ENCODE data around the gene PTK6.

The PTK6 gene

GRCh38 chr20:63554361-63555278, 17.4 kb upstream of the PTK6 start:
- Histone ChIP-seq H3K36me3 (ENCODE audit: insufficient read depth, low read length) (peaks cover 5% of the 10 kb centered on the region; the same call in 1 of the 2 replicates), H3K27ac (ENCODE audit: low read depth, low read length) (no peak overlapping the region), H3K4me3 (ENCODE audit: low read depth, low read length) (peak overlapping the region; percentile 70), H3K79me2 (ENCODE audit: control insufficient read depth, insufficient read depth, low read length, unreplicated experiment) (no peaks in the 10 kb centered on the region), H2AFZ (ENCODE audit: low read length, unreplicated experiment) (no peak overlapping the region), H3K4me1 (ENCODE audit: control insufficient read depth, insufficient read depth, low read length, unreplicated experiment) (peaks cover 3% of the 10 kb centered on the region), H3K27me3 (ENCODE audit: insufficient read depth, low read length) (no peaks in the 10 kb centered on the region)

GRCh38 chr20:63553933-63554290, 16.7 kb upstream of the PTK6 start, which contains the start of gene FNDC11:
Gene FNDC11 (plus strand): TSS chr20:63554159. CDS start chr20:63555664, 1,505 bp downstream.
- H2AFZ ChIP-seq (ENCODE audit: low read length, unreplicated experiment): no peak within 1 kb of the TSS
- no peaks in the 10 kb centered on the region for H3K79me2 ChIP-seq (ENCODE audit: control insufficient read depth, insufficient read depth, low read length, unreplicated experiment)
- no peak within 1 kb of the TSS for H3K27ac ChIP-seq (ENCODE audit: low read depth, low read length)
- peak within 1 kb of the TSS; percentile 70 for H3K4me3 ChIP-seq (ENCODE audit: low read depth, low read length)
- H3K4me1 ChIP-seq (ENCODE audit: control insufficient read depth, insufficient read depth, low read length, unreplicated experiment): peaks cover 3% of the 10 kb centered on the region
- no peaks in the 10 kb centered on the region for H3K27me3 ChIP-seq (ENCODE audit: insufficient read depth, low read length)
- peaks cover 5% of the 10 kb centered on the region; the same call in 1 of the 2 replicates for H3K36me3 ChIP-seq (ENCODE audit: insufficient read depth, low read length)

GRCh38 chr20:63553251-63553932, 16.2 kb upstream of the PTK6 start:
- no peaks in the 10 kb centered on the region for H3K79me2 ChIP-seq (ENCODE audit: control insufficient read depth, insufficient read depth, low read length, unreplicated experiment)
- no peaks in the 10 kb centered on the region for H3K36me3 ChIP-seq (ENCODE audit: insufficient read depth, low read length)
- no peaks in the 10 kb centered on the region for H3K27me3 ChIP-seq (ENCODE audit: insufficient read depth, low read length)
- H3K4me3 ChIP-seq (ENCODE audit: low read depth, low read length): peak overlapping the region; percentile 70
- no peak overlapping the region for H2AFZ ChIP-seq (ENCODE audit: low read length, unreplicated experiment)
- peaks cover 3% of the 10 kb centered on the region for H3K4me1 ChIP-seq (ENCODE audit: control insufficient read depth, insufficient read depth, low read length, unreplicated experiment)
- H3K27ac ChIP-seq (ENCODE audit: low read depth, low read length): no peak overlapping the region

GRCh38 chr20:63552481-63553249, 15.5 kb upstream of the PTK6 start:
- Histone ChIP-seq H3K79me2 (ENCODE audit: control insufficient read depth, insufficient read depth, low read length, unreplicated experiment) (no peaks in the 10 kb centered on the region), H3K27me3 (ENCODE audit: insufficient read depth, low read length) (no peaks in the 10 kb centered on the region), H3K4me1 (ENCODE audit: control insufficient read depth, insufficient read depth, low read length, unreplicated experiment) (peaks cover 3% of the 10 kb centered on the region), H2AFZ (ENCODE audit: low read length, unreplicated experiment) (no peak overlapping the region), H3K27ac (ENCODE audit: low read depth, low read length) (no peak overlapping the region), H3K36me3 (ENCODE audit: insufficient read depth, low read length) (no peaks in the 10 kb centered on the region), H3K4me3 (ENCODE audit: low read depth, low read length) (no peak overlapping the region)

GRCh38 chr20:63551068-63551467, 13.9 kb upstream of the PTK6 start:
- no peak overlapping the region for H3K4me3 ChIP-seq (ENCODE audit: low read depth, low read length)
- H3K4me1 ChIP-seq (ENCODE audit: control insufficient read depth, insufficient read depth, low read length, unreplicated experiment): peaks cover 3% of the 10 kb centered on the region
- no peak overlapping the region for H2AFZ ChIP-seq (ENCODE audit: low read length, unreplicated experiment)

GRCh38 chr20:63549679-63550282, 12.6 kb upstream of the PTK6 start:
- Histone ChIP-seq H3K27ac (ENCODE audit: low read depth, low read length) (no peak overlapping the region), H3K27me3 (ENCODE audit: insufficient read depth, low read length) (no peaks in the 10 kb centered on the region), H3K36me3 (ENCODE audit: insufficient read depth, low read length) (no peaks in the 10 kb centered on the region), H2AFZ (ENCODE audit: low read length, unreplicated experiment) (no peak overlapping the region), H3K79me2 (ENCODE audit: control insufficient read depth, insufficient read depth, low read length, unreplicated experiment) (no peaks in the 10 kb centered on the region), H3K4me3 (ENCODE audit: low read depth, low read length) (no peak overlapping the region), H3K4me1 (ENCODE audit: control insufficient read depth, insufficient read depth, low read length, unreplicated experiment) (peaks cover 3% of the 10 kb centered on the region)

More at GRCh38 chr20:63551068-63551467, 13.9 kb upstream of the PTK6 start:
- Histone ChIP-seq H3K27me3 (ENCODE audit: insufficient read depth, low read length) (no peaks in the 10 kb centered on the region), H3K36me3 (ENCODE audit: insufficient read depth, low read length) (no peaks in the 10 kb centered on the region), H3K27ac (ENCODE audit: low read depth, low read length) (no peak overlapping the region), H3K79me2 (ENCODE audit: control insufficient read depth, insufficient read depth, low read length, unreplicated experiment) (no peaks in the 10 kb centered on the region)

- Histone ChIP-seq H3K79me2 (ENCODE audit: control insufficient read depth, insufficient read depth, low read length, unreplicated experiment) (no peaks in the 10 kb centered on the region), H3K4me3 (ENCODE audit: low read depth, low read length) (no peak overlapping the region), H3K36me3 (ENCODE audit: insufficient read depth, low read length) (no peaks in the 10 kb centered on the region), H3K27ac (ENCODE audit: low read depth, low read length) (no peak overlapping the region), H3K27me3 (ENCODE audit: insufficient read depth, low read length) (no peaks in the 10 kb centered on the region), H2AFZ (ENCODE audit: low read length, unreplicated experiment) (no peak overlapping the region), H3K4me1 (ENCODE audit: control insufficient read depth, insufficient read depth, low read length, unreplicated experiment) (peaks cover 3% of the 10 kb centered on the region)
Observed at GRCh38 chr20:63549019-63549418, 11.8 kb upstream of the PTK6 start.

GRCh38 chr20:63548542-63548941, 11.4 kb upstream of the PTK6 start:
- Histone ChIP-seq H3K27me3 (ENCODE audit: insufficient read depth, low read length) (no peaks in the 10 kb centered on the region), H3K4me1 (ENCODE audit: control insufficient read depth, insufficient read depth, low read length, unreplicated experiment) (peaks cover 3% of the 10 kb centered on the region), H3K4me3 (ENCODE audit: low read depth, low read length) (no peak overlapping the region), H3K36me3 (ENCODE audit: insufficient read depth, low read length) (no peaks in the 10 kb centered on the region), H3K27ac (ENCODE audit: low read depth, low read length) (no peak overlapping the region), H2AFZ (ENCODE audit: low read length, unreplicated experiment) (no peak overlapping the region), H3K79me2 (ENCODE audit: control insufficient read depth, insufficient read depth, low read length, unreplicated experiment) (no peaks in the 10 kb centered on the region)

- H3K27ac ChIP-seq (ENCODE audit: low read depth, low read length): no peak within 1 kb of the TSS
- no peaks in the 10 kb centered on the region for H3K36me3 ChIP-seq (ENCODE audit: insufficient read depth, low read length)
- H3K4me3 ChIP-seq (ENCODE audit: low read depth, low read length): no peak within 1 kb of the TSS
- H3K27me3 ChIP-seq (ENCODE audit: insufficient read depth, low read length): no peaks in the 10 kb centered on the region
- no peaks in the 10 kb centered on the region for H3K79me2 ChIP-seq (ENCODE audit: control insufficient read depth, insufficient read depth, low read length, unreplicated experiment)
- no peak within 1 kb of the TSS for H2AFZ ChIP-seq (ENCODE audit: low read length, unreplicated experiment)
- peaks cover 2% of the 10 kb centered on the region for H3K4me1 ChIP-seq (ENCODE audit: control insufficient read depth, insufficient read depth, low read length, unreplicated experiment)
Observed at GRCh38 chr20:63547725-63548480, 10.7 kb upstream of the PTK6 start, which contains the start of gene SRMS. Gene SRMS (minus strand): TSS chr20:63547749. CDS start chr20:63547463, 286 bp downstream.

Data from ACC112 (cell line).